HL-60 (cell line): ENCODE measurements around the gene AMHR2.

Source experiments
- GABPA ChIP-seq: IDR thresholded peaks from 2 replicates; pipeline ENCODE4 v1.6.1; 2012; ENCODE audit warnings: low read depth
- TF ChIP-seq, protein P1 (sequence below): IDR thresholded peaks from one replicate; pipeline ENCODE4 v1.5.1; 2011; ENCODE audit warnings: low read length, control low read depth, inconsistent platforms; ENCODE audit not compliant: insufficient read depth

DNA sequence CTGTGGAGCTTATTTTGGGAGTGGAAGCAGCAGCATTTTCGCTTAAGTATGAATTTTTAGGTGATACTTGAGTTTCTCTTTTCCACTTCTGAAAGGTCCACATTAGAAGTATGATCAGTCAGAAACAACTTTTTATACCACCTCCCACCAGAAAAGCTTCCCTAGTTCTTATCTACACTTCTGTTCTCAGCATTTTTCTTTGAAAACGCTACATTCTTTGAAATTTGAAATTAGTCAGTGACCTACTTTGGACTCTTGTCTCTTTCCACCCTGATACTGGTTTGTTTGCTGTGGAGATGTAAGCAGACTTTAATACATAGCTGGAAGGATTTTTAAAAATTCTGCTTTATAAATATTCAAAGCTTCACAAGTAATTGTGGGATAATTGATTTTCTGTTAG, 50.4 kb downstream of the AMHR2 start:
- TF ChIP-seq, protein P1, sequence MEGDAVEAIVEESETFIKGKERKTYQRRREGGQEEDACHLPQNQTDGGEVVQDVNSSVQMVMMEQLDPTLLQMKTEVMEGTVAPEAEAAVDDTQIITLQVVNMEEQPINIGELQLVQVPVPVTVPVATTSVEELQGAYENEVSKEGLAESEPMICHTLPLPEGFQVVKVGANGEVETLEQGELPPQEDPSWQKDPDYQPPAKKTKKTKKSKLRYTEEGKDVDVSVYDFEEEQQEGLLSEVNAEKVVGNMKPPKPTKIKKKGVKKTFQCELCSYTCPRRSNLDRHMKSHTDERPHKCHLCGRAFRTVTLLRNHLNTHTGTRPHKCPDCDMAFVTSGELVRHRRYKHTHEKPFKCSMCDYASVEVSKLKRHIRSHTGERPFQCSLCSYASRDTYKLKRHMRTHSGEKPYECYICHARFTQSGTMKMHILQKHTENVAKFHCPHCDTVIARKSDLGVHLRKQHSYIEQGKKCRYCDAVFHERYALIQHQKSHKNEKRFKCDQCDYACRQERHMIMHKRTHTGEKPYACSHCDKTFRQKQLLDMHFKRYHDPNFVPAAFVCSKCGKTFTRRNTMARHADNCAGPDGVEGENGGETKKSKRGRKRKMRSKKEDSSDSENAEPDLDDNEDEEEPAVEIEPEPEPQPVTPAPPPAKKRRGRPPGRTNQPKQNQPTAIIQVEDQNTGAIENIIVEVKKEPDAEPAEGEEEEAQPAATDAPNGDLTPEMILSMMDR: no peak
- TF ChIP-seq GABPA: no peak
